AG04450 (cell line): ENCODE results near the gene ADGRA1. TPM values are rescaled to one million over a fixed set of nuclear protein-coding genes. Genes with fewer than 3 reads are reported as not detected.

Experiments
- CTCF ChIA-PET: fragments of 300-600, 350-600 bp; formaldehyde crosslinking; extraction: SDS; loops from one replicate; lab custom pipeline; 2022; ENCODE audit warnings: antibody characterized with exemption, inconsistent platforms; lab: Charles Lee
- POLR2A ChIA-PET: fragments of 350-600 bp; formaldehyde crosslinking; extraction: SDS; loops from one replicate; lab custom pipeline; 2021; ENCODE audit warnings: antibody characterized with exemption, inconsistent platforms; lab: Yijun Ruan, JAX
- DNase-seq: peaks from one replicate; pipeline ENCODE4 v3.0.0-alpha.2; 2011; ENCODE audit warnings: low read depth, low spot score
- H3K27ac ChIP-seq: one replicate; pipeline ENCODE4 v1.5.1; 2012; ENCODE audit warnings: low read depth, low read length, control low read depth
- H3K27me3 ChIP-seq: one replicate; pipeline ENCODE4 v1.6.0; 2012; ENCODE audit warnings: low read length; ENCODE audit not compliant: control insufficient read depth, insufficient read depth
- H3K4me3 ChIP-seq: 2 replicates; pipeline ENCODE4 v1.5.1; 2011; ENCODE audit warnings: mild to moderate bottlenecking, low read depth, low read length, control low read depth
- H3K9me3 ChIP-seq: 2 replicates; pipeline ENCODE4 v1.5.1; 2012; ENCODE audit warnings: low read length; ENCODE audit not compliant: control insufficient read depth, insufficient read depth
- polyA plus RNA-seq: library from polyadenylated mRNA; depleted of rRNA; stranded (reverse); fragments of >200 nt; gene quantifications from 2 replicates; pipeline ENCODE4 v1.2.3, GENCODE V29; 2011
- TF ChIP-seq, protein P1 (sequence below): IDR thresholded peaks from 2 replicates; pipeline ENCODE4 v1.5.1; 2011; ENCODE audit warnings: low read depth, low read length, control low read depth, inconsistent platforms

ADGRA1 gene
- polyA plus RNA-seq, 1 experiment: not detected

DNA sequence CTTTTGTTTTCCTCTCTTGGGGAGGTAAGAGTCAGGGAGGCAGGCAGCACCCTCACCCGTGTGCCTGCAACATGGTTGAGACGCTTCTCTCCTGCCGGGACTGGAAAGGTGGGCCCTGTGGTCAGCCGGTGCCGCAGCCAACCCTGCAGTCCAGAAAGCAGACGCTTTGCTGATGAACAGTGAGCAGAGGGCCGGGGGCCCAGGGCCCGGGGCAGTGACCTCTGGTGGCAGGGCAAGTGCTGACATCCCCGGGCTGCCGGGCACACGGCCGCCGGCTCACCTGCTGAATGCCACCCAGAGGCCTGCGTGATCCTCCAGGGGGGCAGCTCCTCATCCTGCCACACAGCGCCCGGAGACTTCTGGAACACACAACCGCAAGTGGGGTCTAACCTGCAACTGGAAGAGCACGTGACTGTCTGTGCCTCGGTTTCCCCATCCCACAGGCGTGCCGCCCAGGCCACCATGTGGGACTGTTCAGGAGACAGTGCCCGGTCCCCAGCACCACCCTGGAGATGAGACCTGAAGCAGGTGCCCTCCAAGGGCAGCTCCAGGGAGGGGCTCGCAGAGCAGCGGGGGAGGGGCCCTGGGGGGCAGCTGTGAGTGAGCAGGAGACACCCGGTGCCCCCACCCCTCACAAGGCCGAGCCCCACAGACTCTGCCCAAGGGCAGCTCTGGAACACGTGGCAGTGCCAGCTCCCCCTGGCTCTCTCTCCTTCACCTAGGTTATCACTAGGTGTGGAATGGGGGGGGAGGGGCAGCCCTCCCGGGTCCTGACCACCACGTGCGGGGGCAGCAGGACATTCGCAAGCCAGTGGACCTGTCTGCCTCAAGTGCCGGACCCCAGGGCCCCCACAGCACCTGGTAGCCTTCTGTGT, 2.2 kb upstream of the ADGRA1 start:
- Histone ChIP-seq H3K4me3 (no peak overlapping the region), H3K9me3 (peaks cover 33% of the 10 kb centered on the region), H3K27me3 (peaks cover 16% of the 10 kb centered on the region), H3K27ac (no peak overlapping the region)
- DNase-seq: no peak
- TF ChIP-seq, protein P1, sequence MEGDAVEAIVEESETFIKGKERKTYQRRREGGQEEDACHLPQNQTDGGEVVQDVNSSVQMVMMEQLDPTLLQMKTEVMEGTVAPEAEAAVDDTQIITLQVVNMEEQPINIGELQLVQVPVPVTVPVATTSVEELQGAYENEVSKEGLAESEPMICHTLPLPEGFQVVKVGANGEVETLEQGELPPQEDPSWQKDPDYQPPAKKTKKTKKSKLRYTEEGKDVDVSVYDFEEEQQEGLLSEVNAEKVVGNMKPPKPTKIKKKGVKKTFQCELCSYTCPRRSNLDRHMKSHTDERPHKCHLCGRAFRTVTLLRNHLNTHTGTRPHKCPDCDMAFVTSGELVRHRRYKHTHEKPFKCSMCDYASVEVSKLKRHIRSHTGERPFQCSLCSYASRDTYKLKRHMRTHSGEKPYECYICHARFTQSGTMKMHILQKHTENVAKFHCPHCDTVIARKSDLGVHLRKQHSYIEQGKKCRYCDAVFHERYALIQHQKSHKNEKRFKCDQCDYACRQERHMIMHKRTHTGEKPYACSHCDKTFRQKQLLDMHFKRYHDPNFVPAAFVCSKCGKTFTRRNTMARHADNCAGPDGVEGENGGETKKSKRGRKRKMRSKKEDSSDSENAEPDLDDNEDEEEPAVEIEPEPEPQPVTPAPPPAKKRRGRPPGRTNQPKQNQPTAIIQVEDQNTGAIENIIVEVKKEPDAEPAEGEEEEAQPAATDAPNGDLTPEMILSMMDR: no peak
- CTCF ChIA-PET: no interaction called here
- POLR2A ChIA-PET: no interaction called here

DNA sequence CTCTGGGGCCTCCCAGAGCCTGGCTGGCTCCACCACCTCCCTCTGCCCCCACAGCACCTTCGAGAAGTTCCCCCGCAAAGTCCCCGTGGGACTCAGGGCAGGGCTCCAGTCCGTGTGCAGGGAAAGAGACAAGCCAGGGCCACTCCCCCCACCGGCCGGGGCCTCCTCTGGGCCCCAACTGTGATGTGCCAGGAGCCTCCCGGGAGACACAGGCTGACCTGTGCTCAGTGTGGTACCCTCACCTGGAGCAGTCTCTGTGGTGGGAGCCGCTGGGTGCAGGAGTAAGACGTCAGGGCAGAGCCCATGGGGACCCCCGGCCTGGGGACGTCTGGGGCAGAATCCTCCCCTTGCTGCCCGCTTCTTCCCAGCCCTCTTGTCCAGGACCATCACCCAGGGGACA, 1.5 kb upstream of the ADGRA1 start:
- H3K27me3 ChIP-seq: peaks cover 16% of the 10 kb centered on the region
- H3K9me3 ChIP-seq: peaks cover 27% of the 10 kb centered on the region
- H3K4me3 ChIP-seq: no peak overlapping the region
- CTCF ChIA-PET: no interaction called here
- no peak for DNase-seq
- TF ChIP-seq, protein P1: no peak
- no peak overlapping the region for H3K27ac ChIP-seq
- POLR2A ChIA-PET: no interaction called here

DNA sequence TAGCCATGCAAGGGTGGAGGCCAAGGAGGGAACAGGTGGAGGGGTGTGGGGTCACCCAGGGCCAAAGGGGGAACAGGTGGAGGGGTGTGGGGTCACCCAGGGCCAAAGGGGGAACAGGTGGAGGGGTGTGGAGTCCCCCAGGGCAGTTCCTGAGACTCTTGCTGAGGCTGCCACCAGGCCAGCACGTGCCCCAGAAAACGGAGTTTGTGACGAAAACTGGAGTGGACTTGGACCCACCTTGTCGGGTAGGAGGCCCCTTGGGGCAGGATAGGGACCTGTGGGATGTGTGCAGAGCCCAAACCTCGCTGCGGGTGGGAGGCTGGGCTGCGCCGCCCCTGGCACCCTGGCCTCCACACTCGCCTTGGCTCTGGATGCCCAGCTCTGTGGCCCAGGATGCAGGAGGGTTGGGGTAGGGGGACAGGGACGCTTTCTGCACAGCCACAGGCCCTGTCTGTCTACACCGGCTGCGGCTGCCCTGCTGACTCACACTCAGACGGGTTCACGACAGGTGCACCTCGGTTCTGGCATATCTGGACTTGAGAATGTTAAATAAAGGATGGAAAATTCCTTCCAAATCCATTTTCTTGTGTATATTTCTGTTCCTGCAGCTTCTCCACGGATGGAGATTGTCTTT, 562 bp upstream of the ADGRA1 start:
- no peak overlapping the region for H3K27ac ChIP-seq
- POLR2A ChIA-PET: no interaction called here
- H3K9me3 ChIP-seq: peaks cover 18% of the 10 kb centered on the region
- CTCF ChIA-PET: no interaction called here
- H3K27me3 ChIP-seq: peaks cover 20% of the 10 kb centered on the region
- DNase-seq: no peak
- H3K4me3 ChIP-seq: no peak overlapping the region
- TF ChIP-seq, protein P1: no peak

DNA sequence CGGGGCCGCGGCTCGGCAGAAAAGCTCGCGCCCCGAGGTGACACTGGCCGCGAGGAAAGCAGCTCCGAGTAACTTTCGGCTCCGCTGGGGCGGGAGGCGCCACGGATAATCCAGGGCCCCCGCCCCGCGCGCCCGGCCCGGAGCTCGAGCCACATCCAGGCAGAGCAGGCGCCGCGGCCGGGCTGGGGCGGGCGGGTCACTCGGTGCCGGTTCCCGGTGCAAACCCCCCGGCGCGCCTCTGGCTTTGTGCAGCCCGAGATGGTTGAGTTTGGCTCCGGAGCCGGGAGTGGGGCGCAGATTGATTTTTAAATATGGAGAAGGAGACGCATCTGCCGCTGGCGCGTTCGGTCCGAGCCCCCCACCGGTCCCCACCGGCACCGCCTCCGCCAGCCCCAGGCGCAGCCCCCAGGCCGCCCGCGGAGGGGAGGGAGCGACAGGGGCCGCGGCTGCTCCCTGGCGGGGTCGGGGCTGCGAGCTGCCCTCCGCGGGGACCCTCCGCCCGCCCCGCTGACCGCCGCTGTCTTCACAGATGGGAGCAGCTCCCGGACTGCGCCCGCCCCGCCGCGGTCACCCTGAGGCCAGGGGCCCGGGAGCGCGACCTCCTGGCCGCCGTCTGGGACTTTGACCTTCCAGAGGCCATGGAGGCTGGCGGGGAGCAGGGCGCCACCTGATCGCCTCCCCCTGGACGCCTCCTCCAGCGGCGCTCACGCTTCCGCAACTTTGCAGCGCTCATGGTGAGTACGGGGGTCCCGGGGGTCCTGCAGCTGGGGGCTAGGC, 643 bp downstream of the ADGRA1 start:
- ChIA-PET CTCF (no interaction called here), POLR2A (no interaction called here)
- no peak overlapping the region for H3K27ac ChIP-seq
- no peak overlapping the region for H3K4me3 ChIP-seq
- DNase-seq: no peak
- H3K27me3 ChIP-seq: peaks cover 20% of the 10 kb centered on the region
- TF ChIP-seq, protein P1: no peak
- peaks cover 7% of the 10 kb centered on the region for H3K9me3 ChIP-seq
